Mammary epithelial cell (primary cell): ENCODE measurements around the gene WDR70.

Experiments
- EZH2 ChIP-seq: IDR thresholded peaks from 2 replicates; pipeline ENCODE4 v1.6.1; 2012; ENCODE audit warnings: low read length, inconsistent platforms, borderline replicate concordance
- TF ChIP-seq, protein P1 (sequence below), 2 donors: IDR thresholded peaks in 1 of 2; conservative IDR thresholded peaks in 1 of 2; 2 replicates each; pipeline ENCODE4 v1.5.1; 2011 to 2012; ENCODE audit warnings: inconsistent platforms in 2 of 2, low read length in 2 of 2, mild to moderate bottlenecking in 2 of 2, control low read depth in 1 of 2, low read depth in 1 of 2; ENCODE audit not compliant: insufficient read depth in 1 of 2; ENCODE audit errors: extremely low read depth in 1 of 2

DNA sequence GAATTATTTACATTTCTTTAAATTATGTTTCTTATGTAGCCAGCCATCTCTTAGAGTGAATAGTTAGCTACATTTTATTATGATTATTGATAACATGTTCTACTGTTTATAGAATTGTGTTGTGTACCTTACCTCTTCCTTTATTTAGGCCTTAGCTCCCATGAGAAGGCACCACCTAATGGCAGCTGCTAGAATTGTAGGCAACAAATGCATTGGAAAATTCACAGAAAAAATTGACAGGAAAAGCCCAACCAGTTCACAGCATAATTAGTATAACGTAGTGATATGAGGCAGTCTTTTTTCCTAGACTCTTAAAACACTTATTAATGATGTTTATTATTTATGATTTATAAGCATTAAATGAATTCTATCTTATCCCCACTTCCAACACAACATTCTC is 175.8 kb downstream of the WDR70 start:
- TF ChIP-seq, protein P1, sequence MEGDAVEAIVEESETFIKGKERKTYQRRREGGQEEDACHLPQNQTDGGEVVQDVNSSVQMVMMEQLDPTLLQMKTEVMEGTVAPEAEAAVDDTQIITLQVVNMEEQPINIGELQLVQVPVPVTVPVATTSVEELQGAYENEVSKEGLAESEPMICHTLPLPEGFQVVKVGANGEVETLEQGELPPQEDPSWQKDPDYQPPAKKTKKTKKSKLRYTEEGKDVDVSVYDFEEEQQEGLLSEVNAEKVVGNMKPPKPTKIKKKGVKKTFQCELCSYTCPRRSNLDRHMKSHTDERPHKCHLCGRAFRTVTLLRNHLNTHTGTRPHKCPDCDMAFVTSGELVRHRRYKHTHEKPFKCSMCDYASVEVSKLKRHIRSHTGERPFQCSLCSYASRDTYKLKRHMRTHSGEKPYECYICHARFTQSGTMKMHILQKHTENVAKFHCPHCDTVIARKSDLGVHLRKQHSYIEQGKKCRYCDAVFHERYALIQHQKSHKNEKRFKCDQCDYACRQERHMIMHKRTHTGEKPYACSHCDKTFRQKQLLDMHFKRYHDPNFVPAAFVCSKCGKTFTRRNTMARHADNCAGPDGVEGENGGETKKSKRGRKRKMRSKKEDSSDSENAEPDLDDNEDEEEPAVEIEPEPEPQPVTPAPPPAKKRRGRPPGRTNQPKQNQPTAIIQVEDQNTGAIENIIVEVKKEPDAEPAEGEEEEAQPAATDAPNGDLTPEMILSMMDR (conservative IDR thresholded peaks at IDR 0.05 in 1 of 2, IDR thresholded peaks at IDR 0.05 in 1 of 2; ENCODE audit: extremely low read depth in 1 of 2, insufficient read depth in 1 of 2, low read depth in 1 of 2, low read length in 2 of 2): peak; percentile 61 to 73
- TF ChIP-seq EZH2: no peak
